WTC11 (cell line): ENCODE measurements around the gene ACBD4.

Source experiments
- ELF4 ChIP-seq: sonication (generic); formaldehyde crosslinking; IDR thresholded peaks from 2 replicates; pipeline ENCODE4 v1.8.1; 2022; ENCODE audit warnings: low read depth, mild to moderate bottlenecking, moderate library complexity, missing genetic modification reagents
- ESRRA ChIP-seq: sonication (generic); formaldehyde crosslinking; IDR thresholded peaks from 2 replicates; pipeline ENCODE4 v1.8.1; 2022; ENCODE audit warnings: mild to moderate bottlenecking, missing genetic modification reagents, borderline replicate concordance
- FOXJ3 ChIP-seq: sonication (generic); formaldehyde crosslinking; IDR thresholded peaks from 2 replicates; pipeline ENCODE4 v1.9.0; 2021; ENCODE audit warnings: missing genetic modification reagents, mild to moderate bottlenecking, borderline replicate concordance
- JUN ChIP-seq: sonication (generic); formaldehyde crosslinking; IDR thresholded peaks from 2 replicates; pipeline ENCODE4 v1.8.0; 2023; ENCODE audit warnings: mild to moderate bottlenecking, missing genetic modification reagents
- KAT7 ChIP-seq: sonication (generic); formaldehyde crosslinking; IDR thresholded peaks from 2 replicates; pipeline ENCODE4 v1.8.1; 2023; ENCODE audit warnings: missing genetic modification reagents, mild to moderate bottlenecking, borderline replicate concordance
- NR1H2 ChIP-seq: sonication (generic); formaldehyde crosslinking; IDR thresholded peaks from 2 replicates; pipeline ENCODE4 v1.9.0; 2021; ENCODE audit warnings: mild to moderate bottlenecking, moderate library complexity, missing genetic modification reagents
- PRDM15 ChIP-seq: sonication (generic); formaldehyde crosslinking; IDR thresholded peaks from 2 replicates; pipeline ENCODE4 v1.8.0; 2022; ENCODE audit warnings: missing genetic modification reagents
- ZBTB43 ChIP-seq: sonication (generic); formaldehyde crosslinking; IDR thresholded peaks from 2 replicates; pipeline ENCODE4 v1.8.1; 2023; ENCODE audit warnings: mild to moderate bottlenecking, missing genetic modification reagents
- TF ChIP-seq, protein P1 (sequence below): sonication (generic); formaldehyde crosslinking; IDR thresholded peaks from 2 replicates; pipeline ENCODE4 v1.8.0; 2022; ENCODE audit warnings: mild to moderate bottlenecking, missing genetic modification reagents
- TF ChIP-seq, protein P2 (sequence below): sonication (generic); formaldehyde crosslinking; IDR thresholded peaks from 2 replicates; pipeline ENCODE4 v1.8.1; 2022; ENCODE audit warnings: low read depth, mild to moderate bottlenecking, moderate library complexity, missing genetic modification reagents, borderline replicate concordance
- TF ChIP-seq, protein P3 (sequence below): fragments of 200-600 bp; IDR thresholded peaks from 2 replicates; pipeline ENCODE4 v1.8.0; 2022; ENCODE audit warnings: antibody characterized with exemption
- TF ChIP-seq, protein P4 (sequence below): sonication (generic); formaldehyde crosslinking; IDR thresholded peaks from 2 replicates; pipeline ENCODE4 v1.8.1; 2022; ENCODE audit warnings: mild to moderate bottlenecking, missing genetic modification reagents, moderate library complexity, borderline replicate concordance
- TF ChIP-seq, protein P5 (sequence below): fragments of 250-450 bp; sonication (Bioruptor Pico); IDR thresholded peaks from 2 replicates; pipeline ENCODE4 v1.9.0; 2021; ENCODE audit warnings: moderate library complexity, mild to moderate bottlenecking, inconsistent platforms, borderline replicate concordance

DNA sequence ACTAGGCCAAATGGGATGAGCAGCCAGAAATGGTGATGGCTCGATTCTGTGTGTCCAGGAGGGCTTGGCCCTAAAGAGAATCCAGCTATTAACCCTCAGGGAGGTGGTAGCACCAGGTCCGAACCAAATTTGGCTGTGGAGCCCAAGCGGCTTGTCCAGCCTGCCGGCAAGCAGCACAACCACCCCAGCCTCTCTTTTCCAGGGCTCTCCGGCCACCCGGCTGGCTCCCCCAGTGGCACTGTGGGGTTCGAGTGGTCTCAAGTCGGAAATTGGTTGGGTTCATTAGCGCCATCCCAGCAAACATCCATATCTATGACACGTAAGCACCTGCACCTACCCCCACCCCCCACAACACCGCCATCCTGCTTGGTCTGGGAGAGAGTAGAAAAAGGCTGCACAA lies 38.6 kb upstream of the ACBD4 start:
- TF ChIP-seq ELF4 (CRISPR knock-in tag) (no peak), NR1H2 (no peak), JUN (no peak), PRDM15 (CRISPR knock-in tag) (no peak), FOXJ3 (CRISPR knock-in tag) (no peak), ESRRA (CRISPR knock-in tag) (no peak), KAT7 (no peak), ZBTB43 (CRISPR knock-in tag) (no peak)
- TF ChIP-seq, protein P1, sequence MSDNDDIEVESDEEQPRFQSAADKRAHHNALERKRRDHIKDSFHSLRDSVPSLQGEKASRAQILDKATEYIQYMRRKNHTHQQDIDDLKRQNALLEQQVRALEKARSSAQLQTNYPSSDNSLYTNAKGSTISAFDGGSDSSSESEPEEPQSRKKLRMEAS (CRISPR knock-in tag) = no peak
- TF ChIP-seq, protein P2, sequence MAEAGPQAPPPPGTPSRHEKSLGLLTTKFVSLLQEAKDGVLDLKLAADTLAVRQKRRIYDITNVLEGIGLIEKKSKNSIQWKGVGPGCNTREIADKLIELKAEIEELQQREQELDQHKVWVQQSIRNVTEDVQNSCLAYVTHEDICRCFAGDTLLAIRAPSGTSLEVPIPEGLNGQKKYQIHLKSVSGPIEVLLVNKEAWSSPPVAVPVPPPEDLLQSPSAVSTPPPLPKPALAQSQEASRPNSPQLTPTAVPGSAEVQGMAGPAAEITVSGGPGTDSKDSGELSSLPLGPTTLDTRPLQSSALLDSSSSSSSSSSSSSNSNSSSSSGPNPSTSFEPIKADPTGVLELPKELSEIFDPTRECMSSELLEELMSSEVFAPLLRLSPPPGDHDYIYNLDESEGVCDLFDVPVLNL (CRISPR knock-in tag) = no peak
- TF ChIP-seq, protein P3, sequence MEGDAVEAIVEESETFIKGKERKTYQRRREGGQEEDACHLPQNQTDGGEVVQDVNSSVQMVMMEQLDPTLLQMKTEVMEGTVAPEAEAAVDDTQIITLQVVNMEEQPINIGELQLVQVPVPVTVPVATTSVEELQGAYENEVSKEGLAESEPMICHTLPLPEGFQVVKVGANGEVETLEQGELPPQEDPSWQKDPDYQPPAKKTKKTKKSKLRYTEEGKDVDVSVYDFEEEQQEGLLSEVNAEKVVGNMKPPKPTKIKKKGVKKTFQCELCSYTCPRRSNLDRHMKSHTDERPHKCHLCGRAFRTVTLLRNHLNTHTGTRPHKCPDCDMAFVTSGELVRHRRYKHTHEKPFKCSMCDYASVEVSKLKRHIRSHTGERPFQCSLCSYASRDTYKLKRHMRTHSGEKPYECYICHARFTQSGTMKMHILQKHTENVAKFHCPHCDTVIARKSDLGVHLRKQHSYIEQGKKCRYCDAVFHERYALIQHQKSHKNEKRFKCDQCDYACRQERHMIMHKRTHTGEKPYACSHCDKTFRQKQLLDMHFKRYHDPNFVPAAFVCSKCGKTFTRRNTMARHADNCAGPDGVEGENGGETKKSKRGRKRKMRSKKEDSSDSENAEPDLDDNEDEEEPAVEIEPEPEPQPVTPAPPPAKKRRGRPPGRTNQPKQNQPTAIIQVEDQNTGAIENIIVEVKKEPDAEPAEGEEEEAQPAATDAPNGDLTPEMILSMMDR = no peak
- TF ChIP-seq, protein P4, sequence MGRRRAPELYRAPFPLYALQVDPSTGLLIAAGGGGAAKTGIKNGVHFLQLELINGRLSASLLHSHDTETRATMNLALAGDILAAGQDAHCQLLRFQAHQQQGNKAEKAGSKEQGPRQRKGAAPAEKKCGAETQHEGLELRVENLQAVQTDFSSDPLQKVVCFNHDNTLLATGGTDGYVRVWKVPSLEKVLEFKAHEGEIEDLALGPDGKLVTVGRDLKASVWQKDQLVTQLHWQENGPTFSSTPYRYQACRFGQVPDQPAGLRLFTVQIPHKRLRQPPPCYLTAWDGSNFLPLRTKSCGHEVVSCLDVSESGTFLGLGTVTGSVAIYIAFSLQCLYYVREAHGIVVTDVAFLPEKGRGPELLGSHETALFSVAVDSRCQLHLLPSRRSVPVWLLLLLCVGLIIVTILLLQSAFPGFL (CRISPR knock-in tag) = no peak
- TF ChIP-seq, protein P5, sequence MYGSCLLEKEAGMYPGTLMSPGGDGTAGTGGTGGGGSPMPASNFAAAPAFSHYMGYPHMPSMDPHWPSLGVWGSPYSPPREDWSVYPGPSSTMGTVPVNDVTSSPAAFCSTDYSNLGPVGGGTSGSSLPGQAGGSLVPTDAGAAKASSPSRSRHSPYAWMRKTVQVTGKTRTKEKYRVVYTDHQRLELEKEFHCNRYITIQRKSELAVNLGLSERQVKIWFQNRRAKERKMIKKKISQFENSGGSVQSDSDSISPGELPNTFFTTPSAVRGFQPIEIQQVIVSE (CRISPR knock-in tag) = no peak
